Testis (tissue), 2 donors: ENCODE data around the gene GALM.

ENCODE experiments used
- POLR2A ChIP-seq: fragments of 450-650 bp; IDR thresholded peaks from one replicate; pipeline ENCODE4 v1.6.1; 2017; ENCODE audit warnings: antibody characterized with exemption, mild to moderate bottlenecking, moderate library complexity
- TF ChIP-seq, protein P1 (sequence below), 3 experiments: fragments of 450-650 bp in 2 of 3; fragments of 200-600 bp in 1 of 3; sonication (generic) in 1 of 3; IDR thresholded peaks; one replicate each; pipeline ENCODE4 v1.5.1; 2016 to 2019; ENCODE audit warnings: antibody characterized with exemption in 3 of 3, mild to moderate bottlenecking in 2 of 3, moderate library complexity in 1 of 3

DNA sequence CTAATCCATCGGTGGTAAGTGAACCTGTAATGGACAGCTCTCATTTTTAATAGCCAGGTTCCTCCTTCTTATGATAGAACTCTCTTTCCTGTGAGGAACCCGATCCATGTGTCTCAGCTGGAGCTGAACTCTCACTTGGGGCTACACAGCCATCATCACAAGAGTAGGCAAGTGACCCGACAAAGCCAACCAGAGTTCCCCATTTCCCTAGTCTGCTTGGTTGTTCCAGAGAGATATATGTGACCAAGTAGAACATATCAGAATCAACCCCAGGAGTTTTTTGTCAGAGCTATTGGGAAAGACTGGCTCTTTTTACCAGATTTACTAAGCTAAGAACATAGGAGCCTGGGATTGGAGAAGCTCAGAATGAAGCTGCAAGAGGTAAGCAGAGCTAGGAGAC, 48.6 kb upstream of the GALM start:
- TF ChIP-seq POLR2A, result no peak
- TF ChIP-seq, protein P1, sequence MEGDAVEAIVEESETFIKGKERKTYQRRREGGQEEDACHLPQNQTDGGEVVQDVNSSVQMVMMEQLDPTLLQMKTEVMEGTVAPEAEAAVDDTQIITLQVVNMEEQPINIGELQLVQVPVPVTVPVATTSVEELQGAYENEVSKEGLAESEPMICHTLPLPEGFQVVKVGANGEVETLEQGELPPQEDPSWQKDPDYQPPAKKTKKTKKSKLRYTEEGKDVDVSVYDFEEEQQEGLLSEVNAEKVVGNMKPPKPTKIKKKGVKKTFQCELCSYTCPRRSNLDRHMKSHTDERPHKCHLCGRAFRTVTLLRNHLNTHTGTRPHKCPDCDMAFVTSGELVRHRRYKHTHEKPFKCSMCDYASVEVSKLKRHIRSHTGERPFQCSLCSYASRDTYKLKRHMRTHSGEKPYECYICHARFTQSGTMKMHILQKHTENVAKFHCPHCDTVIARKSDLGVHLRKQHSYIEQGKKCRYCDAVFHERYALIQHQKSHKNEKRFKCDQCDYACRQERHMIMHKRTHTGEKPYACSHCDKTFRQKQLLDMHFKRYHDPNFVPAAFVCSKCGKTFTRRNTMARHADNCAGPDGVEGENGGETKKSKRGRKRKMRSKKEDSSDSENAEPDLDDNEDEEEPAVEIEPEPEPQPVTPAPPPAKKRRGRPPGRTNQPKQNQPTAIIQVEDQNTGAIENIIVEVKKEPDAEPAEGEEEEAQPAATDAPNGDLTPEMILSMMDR (IDR thresholded peaks at IDR 0.05), result no peak
